Naive thymus-derived CD8-positive, alpha-beta T cell (primary cell): ENCODE data around the gene DDX10. TPM values are rescaled to one million over a fixed set of nuclear protein-coding genes. Genes with fewer than 3 reads are reported as not detected.

ENCODE experiments used
- ATAC-seq, 2 donors: fragments of 150-1000 bp; cut with Tn5 transposase in 1 of 2; sonication (Bioruptor Pico), chemical (Tn5 transposase) in 1 of 2; 1 replicate in 1 of 2; 2 replicates in 1 of 2; pipeline ENCODE4 v1.10.0; 2021; ENCODE audit warnings: mild to moderate bottlenecking in 2 of 2, moderate library complexity in 2 of 2
- POLR2A ChIA-PET: fragments of 350-600 bp; sonication (Branson Sonifier 250); formaldehyde crosslinking; loops from one replicate; lab custom pipeline; 2021; ENCODE audit warnings: antibody characterized with exemption; lab: Charles Lee
- DNase-seq, 10 donors: peaks; one replicate each; pipeline versions ENCODE4 v3.0.0 to v3.0.0-alpha.2; 2020 to 2022
- H3K27ac Mint-ChIP-seq, 10 donors: one replicate each; pipeline ENCODE4 v1.8.0; 2020 to 2022; ENCODE audit warnings: mild to moderate bottlenecking in 10 of 10, mixed read lengths in 10 of 10, moderate library complexity in 4 of 10, inconsistent platforms in 1 of 10
- H3K27me3 Mint-ChIP-seq, 5 donors: one replicate each; pipeline ENCODE4 v1.8.0; 2021 to 2022; ENCODE audit warnings: mixed read lengths in 5 of 5
- H3K36me3 Mint-ChIP-seq, 3 donors: one replicate each; pipeline ENCODE4 v1.8.0; 2020 to 2022; ENCODE audit warnings: mixed read lengths in 3 of 3, mild to moderate bottlenecking in 2 of 3, inconsistent platforms in 1 of 3
- H3K4me1 Mint-ChIP-seq, 4 donors: one replicate each; pipeline ENCODE4 v1.8.0; 2021 to 2022; ENCODE audit warnings: mixed read lengths in 4 of 4
- H3K4me3 Mint-ChIP-seq, 10 donors: one replicate each; pipeline ENCODE4 v1.8.0; 2020 to 2022; ENCODE audit warnings: mild to moderate bottlenecking in 10 of 10, mixed read lengths in 10 of 10, moderate library complexity in 6 of 10, inconsistent platforms in 1 of 10
- H3K9me3 Mint-ChIP-seq, 9 donors: one replicate each; pipeline ENCODE4 v1.8.0; 2020 to 2022; ENCODE audit warnings: mixed read lengths in 9 of 9, mild to moderate bottlenecking in 3 of 9, inconsistent platforms in 1 of 9, moderate library complexity in 1 of 9
- polyA plus RNA-seq, 3 donors: library from polyadenylated mRNA; unstranded; fragments of 300-500 nt; fragmentation: Illumina TruSeq; gene quantifications; one replicate each; pipeline ENCODE4 v1.2.3, GENCODE V29; 2021
- total RNA-seq, 8 experiments: library from RNA in 2 of 8; stranded (reverse) in 2 of 8; gene quantifications; one replicate each; pipeline ENCODE4 v1.2.3 and lab custom pipeline; 2021 to 2026

Gene DDX10
- total and polyA plus RNA-seq, 5 experiments from 2014 or later, result 13.1 to 26.3 (median 15.9) TPM

DNA sequence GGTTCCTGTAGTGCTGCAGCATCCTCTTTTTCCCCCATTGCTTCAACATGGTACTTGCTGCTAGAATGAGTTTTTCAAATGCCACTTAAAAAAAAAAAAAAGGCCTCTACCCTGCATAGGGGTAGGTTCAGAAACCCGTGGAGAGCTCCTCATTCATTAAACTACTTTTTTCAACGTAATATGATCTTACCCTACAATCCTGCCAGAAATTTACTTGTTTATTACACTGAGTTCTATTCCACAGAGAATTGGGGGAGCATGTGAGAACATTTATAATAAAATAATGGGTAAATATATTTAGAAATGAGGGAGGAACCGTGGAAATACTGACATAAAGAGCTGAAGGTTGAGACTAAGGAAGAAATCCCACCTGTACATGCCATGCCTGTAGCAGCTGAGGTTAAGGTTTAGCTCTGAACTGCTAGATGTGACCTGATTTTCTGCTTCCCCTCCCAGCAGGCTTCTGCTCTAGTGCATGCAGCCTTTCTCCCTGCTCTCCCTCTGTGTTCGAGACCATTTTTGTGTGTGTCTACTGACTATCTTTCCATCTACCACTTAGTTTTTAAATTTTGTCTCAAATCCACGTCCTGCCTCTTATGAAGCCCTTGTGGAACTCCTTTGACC lies 225.7 kb downstream of the DDX10 start:
- POLR2A ChIA-PET, result no interaction called here

DNA sequence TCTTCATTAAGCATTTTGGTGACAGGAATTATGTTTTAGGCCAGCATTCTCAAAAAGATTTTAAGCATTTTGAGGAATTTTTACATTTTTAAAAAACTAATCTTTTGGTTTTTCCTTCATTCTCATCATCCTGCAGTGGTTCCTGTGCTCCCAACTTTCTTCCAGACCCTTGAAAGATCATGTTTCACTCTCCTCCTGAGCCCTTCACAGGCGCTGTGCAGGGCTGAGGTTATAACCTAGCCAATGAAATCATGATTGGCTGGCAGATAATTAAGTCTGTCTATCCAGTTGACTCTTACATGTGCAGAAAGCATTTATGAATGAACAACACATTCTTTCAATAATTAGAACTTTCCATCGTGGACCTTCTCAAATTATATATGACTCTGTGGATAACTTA lies 226.3 kb downstream of the DDX10 start:
- DNase-seq (no peak), ATAC-seq (no peak)
- POLR2A ChIA-PET, result no interaction called here
- peaks cover 4 to 13% (median 8%) of the 10 kb centered on the region in 3 donors for H3K36me3 Mint-ChIP-seq
- no peaks in the 10 kb centered on the region for H3K27me3 Mint-ChIP-seq
- peaks cover 0 to 7% (median 0%) of the 10 kb centered on the region in 9 donors for H3K9me3 Mint-ChIP-seq
- peaks cover 0 to 18% (median 8%) of the 10 kb centered on the region in 4 donors for H3K4me1 Mint-ChIP-seq
- H3K4me3 Mint-ChIP-seq, result no peak overlapping the region
- peak overlapping the region in 1 of 10 donors; percentile 80 for H3K27ac Mint-ChIP-seq

More for the DNA sequence above, 225.7 kb downstream of the DDX10 start:
- Mint-ChIP-seq H3K4me3 (no peak overlapping the region), H3K4me1 (peaks cover 0 to 15% (median 8%) of the 10 kb centered on the region in 4 donors), H3K36me3 (peaks cover 4 to 8% (median 4%) of the 10 kb centered on the region in 3 donors), H3K9me3 (peaks cover 0 to 4% (median 0%) of the 10 kb centered on the region in 9 donors), H3K27ac (no peak overlapping the region), H3K27me3 (no peaks in the 10 kb centered on the region)
- no peak for ATAC-seq
- DNase-seq, result no peak

- Mint-ChIP-seq H3K4me3 (no peak overlapping the region), H3K27ac (peak overlapping the region in 1 of 10 donors; percentile 51), H3K4me1 (peaks cover 0 to 20% (median 3%) of the 10 kb centered on the region in 4 donors), H3K36me3 (peaks cover 10 to 20% (median 16%) of the 10 kb centered on the region in 3 donors), H3K9me3 (peaks cover 0 to 15% (median 4%) of the 10 kb centered on the region in 9 donors), H3K27me3 (no peaks in the 10 kb centered on the region)
- POLR2A ChIA-PET, result no interaction called here
- ATAC-seq (no peak), DNase-seq (no peak)
Observed at GRCh38 chr11:108891909-108892511, 227.1 kb downstream of the DDX10 start.

DNA sequence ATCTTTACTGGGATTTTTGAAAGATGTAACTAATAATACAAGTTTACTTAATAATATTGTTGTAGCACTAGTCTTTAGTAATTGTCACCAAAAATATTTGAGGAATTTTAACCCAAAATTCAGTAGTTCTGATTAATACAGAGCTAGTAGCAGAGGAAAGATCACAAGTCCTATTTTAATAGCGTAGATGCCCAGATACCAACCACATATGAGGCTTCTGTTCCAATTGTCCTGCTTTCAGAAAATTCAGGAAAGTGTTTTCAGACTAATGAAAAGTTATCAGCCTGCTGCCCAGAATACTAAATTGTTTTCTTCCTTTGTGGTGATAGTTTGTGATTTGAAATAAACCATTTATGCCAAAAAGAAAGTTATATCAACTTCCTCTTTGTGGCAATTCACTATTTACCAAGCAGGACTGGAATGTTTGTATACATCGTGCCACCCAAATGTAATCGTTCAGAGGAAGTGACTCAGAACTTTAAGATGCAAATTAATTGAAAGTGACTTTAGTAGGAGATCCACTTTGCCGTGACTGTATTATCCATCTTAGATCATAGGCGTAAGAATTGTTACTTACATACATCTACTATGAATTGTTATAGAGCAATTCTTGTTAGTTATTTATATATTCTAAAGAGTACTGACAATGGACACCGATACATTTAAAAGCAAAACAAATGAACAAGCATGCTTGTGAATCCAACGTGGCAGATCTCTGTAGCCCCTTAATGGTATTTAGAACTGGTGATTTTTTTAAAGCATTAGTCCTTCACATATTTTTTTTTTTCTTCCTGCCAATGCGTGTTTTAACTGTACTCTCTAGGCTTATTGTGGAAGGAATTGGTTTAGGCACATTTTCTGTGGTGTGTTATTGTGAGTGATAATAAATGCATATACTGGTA lies 231.0 kb downstream of the DDX10 start:
- no peak overlapping the region for H3K4me3 Mint-ChIP-seq

GRCh38 chr11:108897071-108897481 lies 232.2 kb downstream of the DDX10 start:
- POLR2A ChIA-PET, result no interaction called here
- Mint-ChIP-seq H3K9me3 (peaks cover 0 to 32% (median 11%) of the 10 kb centered on the region in 9 donors), H3K4me3 (no peak overlapping the region), H3K27ac (no peak overlapping the region), H3K27me3 (no peaks in the 10 kb centered on the region), H3K36me3 (peaks cover 20 to 41% (median 40%) of the 10 kb centered on the region in 3 donors), H3K4me1 (peaks cover 2 to 12% (median 3%) of the 10 kb centered on the region in 4 donors)
- no peak for ATAC-seq
- DNase-seq, result no peak

More for the DNA sequence above, 231.0 kb downstream of the DDX10 start:
- H3K4me1 Mint-ChIP-seq, result peaks cover 2 to 12% (median 2%) of the 10 kb centered on the region in 4 donors
- H3K27ac Mint-ChIP-seq, result no peak overlapping the region
- peaks cover 23 to 41% (median 40%) of the 10 kb centered on the region in 3 donors for H3K36me3 Mint-ChIP-seq
- ATAC-seq, result no peak
- peaks cover 0 to 32% (median 11%) of the 10 kb centered on the region in 9 donors for H3K9me3 Mint-ChIP-seq
- DNase-seq, result no peak
- no peaks in the 10 kb centered on the region for H3K27me3 Mint-ChIP-seq
- POLR2A ChIA-PET, result no interaction called here

DNA sequence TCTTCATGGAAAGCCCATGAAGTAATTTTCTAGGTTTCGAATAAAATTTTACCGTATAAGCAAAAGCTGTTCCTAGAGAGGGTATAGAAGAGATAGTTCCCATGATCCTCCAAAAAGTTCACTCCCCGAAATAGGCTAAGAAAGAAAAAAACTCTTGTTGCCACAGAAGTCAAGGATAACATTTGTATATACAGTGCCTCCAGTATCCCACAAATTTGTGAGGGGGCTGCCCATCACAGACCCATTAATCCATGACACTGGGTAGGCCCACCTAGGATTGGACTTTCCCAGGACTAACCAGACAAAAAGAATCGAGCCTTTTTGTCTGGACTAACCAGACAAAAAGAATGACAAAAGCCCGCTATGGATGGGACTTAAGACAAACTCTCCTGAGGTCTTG lies 233.0 kb downstream of the DDX10 start:
- no peak overlapping the region for H3K4me3 Mint-ChIP-seq
- POLR2A ChIA-PET, result no interaction called here
- peaks cover 20 to 40% (median 39%) of the 10 kb centered on the region in 3 donors for H3K36me3 Mint-ChIP-seq
- no peaks in the 10 kb centered on the region for H3K27me3 Mint-ChIP-seq
- ATAC-seq, result no peak
- no peak for DNase-seq
- no peak overlapping the region for H3K27ac Mint-ChIP-seq
- peaks cover 0 to 32% (median 11%) of the 10 kb centered on the region in 9 donors for H3K9me3 Mint-ChIP-seq
- H3K4me1 Mint-ChIP-seq, result peaks cover 2 to 12% (median 3%) of the 10 kb centered on the region in 4 donors

- peaks cover 21 to 31% (median 30%) of the 10 kb centered on the region in 3 donors for H3K36me3 Mint-ChIP-seq
- POLR2A ChIA-PET, result no interaction called here
- H3K27ac Mint-ChIP-seq, result no peak overlapping the region
Observed at GRCh38 chr11:108901359-108901758, 236.5 kb downstream of the DDX10 start.

DNA sequence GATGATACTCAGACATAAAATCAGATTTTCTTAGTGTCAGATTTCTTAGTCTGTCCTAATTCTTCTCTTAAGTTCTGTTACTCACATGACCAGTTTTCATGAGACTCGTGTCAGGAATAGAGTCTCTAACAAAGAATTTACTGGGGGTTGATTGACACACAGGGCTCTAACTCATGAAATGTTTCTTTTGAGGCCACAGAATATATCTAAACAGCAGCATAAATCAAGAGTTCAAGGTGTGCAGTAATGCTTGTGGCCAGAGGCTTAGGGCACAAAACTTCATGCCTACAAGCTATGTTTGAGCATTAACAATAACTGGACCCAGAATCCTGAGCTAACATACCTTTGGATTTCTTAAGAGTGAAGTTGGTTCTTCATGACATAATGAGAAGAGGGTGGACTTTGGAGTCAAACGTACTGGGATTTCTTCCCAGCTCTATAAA lies 237.2 kb downstream of the DDX10 start:
- Mint-ChIP-seq H3K27me3 (no peaks in the 10 kb centered on the region), H3K36me3 (peaks cover 16 to 24% (median 24%) of the 10 kb centered on the region in 3 donors), H3K27ac (no peak overlapping the region), H3K4me3 (no peak overlapping the region), H3K4me1 (peaks cover 0 to 5% (median 2%) of the 10 kb centered on the region in 4 donors), H3K9me3 (peaks cover 0 to 17% (median 11%) of the 10 kb centered on the region in 9 donors)
- DNase-seq (no peak), ATAC-seq (no peak)
- POLR2A ChIA-PET, result no interaction called here

More at GRCh38 chr11:108901359-108901758, 236.5 kb downstream of the DDX10 start:
- DNase-seq, result no peak
- Mint-ChIP-seq H3K27me3 (no peaks in the 10 kb centered on the region), H3K9me3 (peaks cover 0 to 24% (median 11%) of the 10 kb centered on the region in 9 donors), H3K4me3 (no peak overlapping the region), H3K4me1 (peaks cover 2 to 5% (median 3%) of the 10 kb centered on the region in 4 donors)
- no peak for ATAC-seq

DNA sequence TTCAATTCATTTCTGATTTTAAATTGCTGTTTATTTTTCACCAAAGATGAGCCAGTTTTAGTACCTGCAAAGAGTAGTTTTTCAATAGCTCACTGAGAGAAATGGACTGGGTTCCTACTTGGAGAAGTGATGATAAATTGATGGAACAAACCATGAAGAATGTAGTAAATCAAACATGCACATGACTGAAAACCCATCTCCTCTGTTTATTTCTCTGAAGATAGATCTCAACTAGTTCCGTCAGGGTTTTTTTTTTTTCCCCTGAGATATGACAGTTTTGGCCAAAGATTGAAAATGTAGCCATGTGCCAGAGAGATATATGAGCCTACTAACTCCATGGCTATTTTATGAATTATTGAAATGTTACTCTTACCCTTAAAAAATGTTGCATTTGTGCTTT lies 239.6 kb downstream of the DDX10 start:
- Mint-ChIP-seq H3K27me3 (no peaks in the 10 kb centered on the region), H3K4me3 (no peak overlapping the region), H3K4me1 (peaks cover 0 to 8% (median 4%) of the 10 kb centered on the region in 4 donors), H3K36me3 (peaks cover 2 to 5% (median 4%) of the 10 kb centered on the region in 3 donors), H3K27ac (no peak overlapping the region), H3K9me3 (peaks cover 0 to 2% (median 0%) of the 10 kb centered on the region in 9 donors)
- POLR2A ChIA-PET, result no interaction called here
- ATAC-seq, result no peak
- no peak for DNase-seq

GRCh38 chr11:108906329-108906728 lies 241.5 kb downstream of the DDX10 start:
- DNase-seq (no peak), ATAC-seq (no peak)
- POLR2A ChIA-PET, result no interaction called here
- H3K27me3 Mint-ChIP-seq, result no peaks in the 10 kb centered on the region
- peaks cover 0 to 4% (median 0%) of the 10 kb centered on the region in 3 donors for H3K36me3 Mint-ChIP-seq
- no peak overlapping the region for H3K4me3 Mint-ChIP-seq
- H3K9me3 Mint-ChIP-seq, result no peaks in the 10 kb centered on the region
- H3K4me1 Mint-ChIP-seq, result peaks cover 0 to 6% (median 5%) of the 10 kb centered on the region in 4 donors
- no peak overlapping the region for H3K27ac Mint-ChIP-seq

DNA sequence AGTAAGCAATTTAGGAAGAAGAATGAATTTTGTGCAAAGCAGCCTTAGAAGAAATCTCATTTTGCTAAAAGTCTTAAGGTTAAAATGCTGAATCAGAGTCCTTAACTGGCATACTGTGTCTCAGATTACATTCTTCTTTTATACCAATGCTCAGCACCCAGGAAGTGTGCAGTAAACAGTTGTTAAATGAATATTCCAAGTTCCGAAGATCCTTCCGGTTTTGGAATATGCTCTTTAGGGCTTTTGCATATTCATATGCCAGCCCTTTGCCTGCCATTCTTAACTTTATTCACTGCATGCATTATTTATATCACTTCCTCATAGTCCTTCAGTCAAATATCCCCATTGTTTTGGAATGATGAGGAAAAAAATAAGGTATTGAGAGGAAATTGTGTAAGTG lies 242.0 kb downstream of the DDX10 start:
- DNase-seq (no peak), ATAC-seq (no peak)
- Mint-ChIP-seq H3K4me1 (peaks cover 0 to 8% (median 5%) of the 10 kb centered on the region in 4 donors), H3K36me3 (peaks cover 0 to 4% (median 0%) of the 10 kb centered on the region in 3 donors), H3K27me3 (no peaks in the 10 kb centered on the region), H3K4me3 (no peak overlapping the region), H3K27ac (no peak overlapping the region), H3K9me3 (no peaks in the 10 kb centered on the region)
- POLR2A ChIA-PET, result no interaction called here

DNA sequence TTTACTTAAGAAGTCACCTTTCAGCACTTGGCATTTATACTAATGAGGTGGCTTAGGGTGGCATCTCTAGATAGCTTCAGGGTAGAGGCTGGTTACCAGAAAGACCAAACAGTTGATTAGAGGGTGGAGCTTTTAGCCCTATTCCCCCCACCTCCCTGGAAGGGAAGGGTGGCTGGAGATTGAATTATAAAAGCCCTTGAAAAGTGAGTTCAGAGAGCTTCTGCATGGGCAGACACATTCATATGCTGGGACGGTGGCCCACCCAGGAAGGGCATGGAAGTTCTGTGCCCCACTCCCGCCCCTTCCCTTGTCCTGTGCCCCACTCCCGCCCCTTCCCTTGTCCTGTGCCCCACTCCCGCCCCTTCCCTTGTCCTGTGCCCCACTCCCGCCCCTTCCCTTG lies 244.2 kb downstream of the DDX10 start:
- Mint-ChIP-seq H3K4me3 (no peak overlapping the region), H3K27ac (no peak overlapping the region), H3K27me3 (no peaks in the 10 kb centered on the region), H3K36me3 (peaks cover 0 to 4% (median 0%) of the 10 kb centered on the region in 3 donors), H3K4me1 (peaks cover 0 to 6% (median 5%) of the 10 kb centered on the region in 4 donors), H3K9me3 (no peaks in the 10 kb centered on the region)
- POLR2A ChIA-PET, result no interaction called here
- DNase-seq (no peak), ATAC-seq (no peak)
